ENCODE results near the gene MATN3. TPM values are rescaled to one million over a fixed set of nuclear protein-coding genes. Genes with fewer than 3 reads are reported as not detected.

Gene MATN3
- total and polyA plus RNA-seq, 7 donors, result 0.32 to 0.82 (median 0.55) TPM; not detected in 2

GRCh38 chr2:20037660-20038059 lies 25.2 kb upstream of the MATN3 start:
- Histone ChIP-seq H3K27ac (no peak overlapping the region), H3K36me3 (peaks cover 26 to 84% (median 59%) of the 10 kb centered on the region in 4 donors), H3K9me3 (no peaks in the 10 kb centered on the region), H3K4me1 (peaks cover 0 to 71% (median 62%) of the 10 kb centered on the region in 4 donors), H3K27me3 (no peaks in the 10 kb centered on the region), H3K4me3 (no peak overlapping the region)
- TF ChIP-seq POLR2A (IDR thresholded peaks at IDR 0.05) (no peak), EP300 (IDR thresholded peaks at IDR 0.05) (no peak), POLR2AphosphoS5 (IDR thresholded peaks at IDR 0.05) (no peak)
- TF ChIP-seq, protein P1, sequence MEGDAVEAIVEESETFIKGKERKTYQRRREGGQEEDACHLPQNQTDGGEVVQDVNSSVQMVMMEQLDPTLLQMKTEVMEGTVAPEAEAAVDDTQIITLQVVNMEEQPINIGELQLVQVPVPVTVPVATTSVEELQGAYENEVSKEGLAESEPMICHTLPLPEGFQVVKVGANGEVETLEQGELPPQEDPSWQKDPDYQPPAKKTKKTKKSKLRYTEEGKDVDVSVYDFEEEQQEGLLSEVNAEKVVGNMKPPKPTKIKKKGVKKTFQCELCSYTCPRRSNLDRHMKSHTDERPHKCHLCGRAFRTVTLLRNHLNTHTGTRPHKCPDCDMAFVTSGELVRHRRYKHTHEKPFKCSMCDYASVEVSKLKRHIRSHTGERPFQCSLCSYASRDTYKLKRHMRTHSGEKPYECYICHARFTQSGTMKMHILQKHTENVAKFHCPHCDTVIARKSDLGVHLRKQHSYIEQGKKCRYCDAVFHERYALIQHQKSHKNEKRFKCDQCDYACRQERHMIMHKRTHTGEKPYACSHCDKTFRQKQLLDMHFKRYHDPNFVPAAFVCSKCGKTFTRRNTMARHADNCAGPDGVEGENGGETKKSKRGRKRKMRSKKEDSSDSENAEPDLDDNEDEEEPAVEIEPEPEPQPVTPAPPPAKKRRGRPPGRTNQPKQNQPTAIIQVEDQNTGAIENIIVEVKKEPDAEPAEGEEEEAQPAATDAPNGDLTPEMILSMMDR (IDR thresholded peaks at IDR 0.05), result no peak
- DNase-seq, result no peak
- intact Hi-C loops (cut with DNase I), result no loop called here
- WGBS, 2 donors, result 87% methylated on average over 2 of the region's 2 CpGs

DNA sequence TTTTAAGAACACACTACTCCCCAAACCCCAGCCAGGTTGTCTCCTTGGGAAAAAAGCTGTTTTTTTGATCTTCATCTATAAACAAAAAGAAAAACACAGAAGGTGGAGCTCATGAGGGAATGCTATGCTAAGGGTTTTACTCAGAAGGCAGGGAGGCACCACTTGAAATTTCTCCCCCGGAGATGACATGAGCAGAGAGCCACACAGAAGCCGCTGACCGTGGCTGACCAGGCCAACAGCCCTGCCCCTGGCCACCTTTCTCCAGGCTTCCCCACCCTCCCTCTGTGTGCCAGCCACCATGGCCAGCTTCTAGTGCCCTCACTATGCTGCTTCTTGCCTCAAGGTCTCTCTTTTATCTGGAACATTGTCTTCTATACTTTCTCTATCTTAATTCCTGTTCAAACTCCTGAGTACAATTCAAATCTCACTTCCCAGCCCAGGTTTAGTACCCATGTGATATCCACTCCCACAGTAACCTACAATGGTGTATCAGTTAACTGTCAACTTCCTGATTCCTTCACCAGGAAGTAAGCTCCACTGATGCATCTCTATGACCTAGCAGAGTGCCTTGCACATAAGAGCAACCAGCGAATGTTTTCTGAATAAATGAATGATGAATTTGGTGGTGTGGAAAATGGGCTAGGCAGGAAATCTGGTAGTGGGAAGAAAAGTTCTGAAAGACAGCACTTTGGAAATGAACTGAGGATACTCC lies 23.6 kb upstream of the MATN3 start:
- intact Hi-C loops (cut with DNase I), result no loop called here
- Histone ChIP-seq H3K27me3 (no peaks in the 10 kb centered on the region), H3K4me3 (no peak overlapping the region), H3K36me3 (peaks cover 26 to 98% (median 70%) of the 10 kb centered on the region in 4 donors), H3K27ac (peak overlapping the region in 2 of 4 donors; percentile 16 to 54), H3K9me3 (no peaks in the 10 kb centered on the region), H3K4me1 (peaks cover 0 to 57% (median 48%) of the 10 kb centered on the region in 4 donors)
- no peak for DNase-seq
- no peak for TF ChIP-seq POLR2AphosphoS5 (IDR thresholded peaks at IDR 0.05)
- WGBS, 2 donors, result 61 to 66% methylated on average over 4 of the region's 4 CpGs

DNA sequence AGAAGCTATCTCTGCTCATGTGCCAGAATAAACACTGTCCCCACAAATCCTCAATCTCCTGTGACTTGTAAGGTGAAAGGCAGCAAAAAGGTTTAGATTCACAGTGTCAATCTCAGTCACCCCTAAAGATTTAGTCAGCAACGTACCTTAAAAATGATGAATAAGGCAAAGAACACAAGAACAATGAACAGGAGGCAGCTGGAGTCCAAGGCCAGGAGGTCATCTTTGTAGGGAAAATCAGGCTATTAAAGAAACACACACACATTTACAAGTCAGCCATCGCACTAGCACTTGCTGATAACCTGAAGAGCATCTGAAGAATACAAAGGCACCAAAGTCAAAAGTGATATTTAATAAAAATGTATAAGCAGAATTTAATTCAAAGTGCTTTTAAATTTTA lies 22.4 kb upstream of the MATN3 start:
- WGBS, 2 donors, result 86% methylated on average over 2 of the region's 2 CpGs

DNA sequence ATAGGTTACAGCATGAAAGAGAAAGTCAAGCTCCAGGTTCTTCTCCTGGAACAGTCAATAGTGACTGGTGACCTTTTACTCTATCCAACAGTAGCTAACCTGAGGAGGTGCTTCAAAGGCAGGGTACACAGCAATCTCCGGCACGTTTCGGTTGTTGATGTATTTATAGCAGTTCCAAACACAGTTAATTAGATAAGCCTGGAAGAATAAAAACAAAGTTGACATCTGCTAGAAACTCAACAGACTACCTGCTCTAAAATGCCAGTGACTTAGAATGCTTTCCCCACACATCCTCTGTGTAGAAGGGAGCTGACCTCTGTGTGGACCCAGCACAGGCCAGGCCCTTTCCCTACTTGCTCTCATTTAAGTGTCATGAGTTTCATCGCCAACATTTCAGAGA lies 21.8 kb upstream of the MATN3 start:
- Histone ChIP-seq H3K4me3 (no peak overlapping the region), H3K9me3 (peaks cover 0 to 2% (median 0%) of the 10 kb centered on the region in 4 donors), H3K27ac (peak overlapping the region in 3 of 4 donors; percentile 28 to 54 (median 51)), H3K36me3 (peaks cover 19 to 98% (median 67%) of the 10 kb centered on the region in 4 donors), H3K4me1 (peaks cover 0 to 44% (median 43%) of the 10 kb centered on the region in 4 donors), H3K27me3 (no peaks in the 10 kb centered on the region)
- 83 to 85% methylated on average over 4 of the region's 4 CpGs for WGBS, 2 donors
- intact Hi-C loops (cut with DNase I), result no loop called here
- TF ChIP-seq POLR2A (IDR thresholded peaks at IDR 0.05) (no peak), POLR2AphosphoS5 (IDR thresholded peaks at IDR 0.05) (peak in 1 of 4 donors; percentile 25)
- no peak for DNase-seq

More for the DNA sequence above, 22.4 kb upstream of the MATN3 start:
- Histone ChIP-seq H3K4me1 (peaks cover 0 to 48% (median 42%) of the 10 kb centered on the region in 4 donors), H3K27me3 (no peaks in the 10 kb centered on the region), H3K4me3 (no peak overlapping the region), H3K36me3 (peaks cover 19 to 98% (median 71%) of the 10 kb centered on the region in 4 donors), H3K27ac (peak overlapping the region in 3 of 4 donors; percentile 28 to 54 (median 51)), H3K9me3 (peaks cover 0 to 2% (median 0%) of the 10 kb centered on the region in 4 donors)
- no peak for TF ChIP-seq POLR2A (IDR thresholded peaks at IDR 0.05)
- TF ChIP-seq, protein P1 (IDR thresholded peaks at IDR 0.05), result no peak
- TF ChIP-seq EP300 (IDR thresholded peaks at IDR 0.05), result no peak
- TF ChIP-seq POLR2AphosphoS5 (IDR thresholded peaks at IDR 0.05), result no peak
- DNase-seq, result no peak
- intact Hi-C loops (cut with DNase I), result no loop called here

DNA sequence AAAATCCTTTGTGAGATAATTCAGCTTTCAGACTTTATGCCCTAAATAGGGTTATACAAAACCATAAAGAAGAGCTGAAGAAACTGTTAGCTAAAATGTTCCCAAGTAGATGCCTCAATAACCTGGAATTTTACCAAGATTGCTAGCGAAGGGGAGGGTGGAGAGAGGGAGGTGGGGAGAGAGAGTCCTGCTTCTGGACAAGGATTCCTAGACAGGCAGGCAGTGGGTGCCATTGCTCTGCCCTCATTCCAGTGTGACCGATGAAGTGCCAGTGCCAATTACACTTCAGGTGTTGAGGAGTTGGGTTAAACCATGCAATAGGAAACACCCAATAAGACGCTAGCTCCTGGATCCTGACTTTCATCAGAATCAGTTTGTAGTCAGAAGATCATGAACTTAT lies 20.9 kb upstream of the MATN3 start:
- peaks cover 0 to 48% (median 46%) of the 10 kb centered on the region in 4 donors for H3K4me1 ChIP-seq
- intact Hi-C loops (cut with DNase I), result no loop called here
- TF ChIP-seq POLR2AphosphoS5 (IDR thresholded peaks at IDR 0.05) (no peak), POLR2A (IDR thresholded peaks at IDR 0.05) (no peak), EP300 (IDR thresholded peaks at IDR 0.05) (no peak)
- TF ChIP-seq, protein P1 (IDR thresholded peaks at IDR 0.05), result no peak
- no peak for DNase-seq
- H3K4me3 ChIP-seq, result no peak overlapping the region
- peaks cover 0 to 2% (median 0%) of the 10 kb centered on the region in 4 donors for H3K9me3 ChIP-seq
- 87 to 93% methylated on average over 3 of the region's 3 CpGs for WGBS, 2 donors
- peaks cover 17 to 98% (median 60%) of the 10 kb centered on the region in 4 donors for H3K36me3 ChIP-seq
- H3K27ac ChIP-seq, result peak overlapping the region in 3 of 4 donors; percentile 28 to 54 (median 51)
- H3K27me3 ChIP-seq, result no peaks in the 10 kb centered on the region
